Measurements from ENCODE around the gene PACRGL. TPM values are rescaled to one million over a fixed set of nuclear protein-coding genes. Genes with fewer than 3 reads are reported as not detected.

The PACRGL gene
- total and polyA plus RNA-seq, 2 of the 4 experiments (the other 2 are of a cell fraction): 7.4 to 13.1 TPM

GRCh38 chr4:20682853-20683252 lies 17.4 kb upstream of the PACRGL start:
- H4K91ac ChIP-seq (ENCODE audit: insufficient read depth, low read depth, low read length): no peak overlapping the region
- CTCF ChIA-PET: interaction anchor here (0.7 to 0.9 kb wide), 2 partner anchors 196 to 376 kb away, joined by 3 read pairs; no protein-coding TSS in a partner anchor
- no peak overlapping the region for H2BK15ac ChIP-seq (ENCODE audit: low read depth, low read length)
- no peak overlapping the region for H3K4me3 ChIP-seq (ENCODE audit: insufficient read depth, low read depth, low read length)
- H3K79me1 ChIP-seq (ENCODE audit: low read depth in 1 of 2, low read length in 2 of 2): no peaks in the 10 kb centered on the region
- DNase-seq (no peak), ATAC-seq (ENCODE audit: low read depth) (no peak)
- in situ Hi-C loops (cut with MboI; ENCODE audit: low sequenced_read_pairs) (loop anchor here (10.0 kb wide), 3 partner anchors 138 to 1998 kb away; no protein-coding TSS in a partner anchor), intact Hi-C loops (cut with micrococcal nuclease) (no loop called here), dilution Hi-C loops (cut with HindIII; ENCODE audit: low sequenced_read_pairs, unreplicated experiment) (no loop called here)
- no peak overlapping the region for H3K14ac ChIP-seq (replicated peaks; ENCODE audit: low read depth, low read length)
- H3K9me3 ChIP-seq (ENCODE audit: control insufficient read depth, insufficient read depth, low read length): no peaks in the 10 kb centered on the region
- no peak overlapping the region for H2BK20ac ChIP-seq (ENCODE audit: low read depth, low read length)
- H2BK5ac ChIP-seq (ENCODE audit: low read depth, low read length, poor library complexity, severe bottlenecking): no peak overlapping the region
- no peak overlapping the region for H3K4me2 ChIP-seq (ENCODE audit: low read depth, low read length)
- H3K4me1 ChIP-seq (ENCODE audit: control insufficient read depth, insufficient read depth, low read length): no peaks in the 10 kb centered on the region
- BruUV-seq (replicated peaks): no TSS peak
- H3K36me3 ChIP-seq (ENCODE audit: control insufficient read depth, insufficient read depth, low read length): no peaks in the 10 kb centered on the region
- no peak overlapping the region for H3K18ac ChIP-seq (ENCODE audit: low read depth, low read length)
- no peak overlapping the region for H3K23ac ChIP-seq (ENCODE audit: low read depth, low read length)
- WGBS, 2 experiments (ENCODE audit: extremely low coverage in 2 of 2, insufficient read length in 1 of 2): 75% methylated on average over 2 of the region's 3 CpGs; no CpG with 5 or more reads in 1 of the 2 experiments
- H2BK120ac ChIP-seq (ENCODE audit: low read depth, low read length): no peak overlapping the region
- no peak overlapping the region for H2AK9ac ChIP-seq (replicated peaks; ENCODE audit: low read depth, low read length, poor library complexity)
- POLR2A ChIA-PET (ENCODE audit: unreplicated experiment): no interaction called here
- H3K27me3 ChIP-seq (ENCODE audit: control insufficient read depth, insufficient read depth, low read length): peaks cover 10% of the 10 kb centered on the region
- no peak overlapping the region for H3K9ac ChIP-seq (ENCODE audit: low read depth, low read length)
- H3K4ac ChIP-seq (ENCODE audit: low read depth, low read length): no peak overlapping the region
- TF ChIP-seq MAFK (IDR thresholded peaks at IDR 0.05; ENCODE audit: low read depth, low read length): no peak
- TF ChIP-seq CHD1 (IDR thresholded peaks at IDR 0.05; ENCODE audit: low read depth, low read length): no peak
- TF ChIP-seq BHLHE40 (IDR thresholded peaks at IDR 0.05; ENCODE audit: low read depth, low read length): no peak
- no peak overlapping the region for H2AFZ ChIP-seq (replicated peaks; ENCODE audit: low read length, poor library complexity)
- no peak overlapping the region for H3K27ac ChIP-seq (ENCODE audit: insufficient read depth, low read length)
- no peaks in the 10 kb centered on the region for H4K20me1 ChIP-seq (ENCODE audit: insufficient read depth, low read length)
- no peak overlapping the region for H3K56ac ChIP-seq (ENCODE audit: extremely low read depth, insufficient read depth, low read length)
- H2AK5ac ChIP-seq (ENCODE audit: low read depth, low read length): no peak overlapping the region
- no peak overlapping the region for H4K5ac ChIP-seq (ENCODE audit: low read depth, low read length)
- H4K8ac ChIP-seq (ENCODE audit: low read depth in 2 of 2, low read length in 2 of 2): no peak overlapping the region
- H3K9me1 ChIP-seq (ENCODE audit: insufficient read depth, low read length): no peaks in the 10 kb centered on the region

All from IMR-90 (cell line).